Measurements from ENCODE around the gene NR2F1. TPM values are rescaled to one million over a fixed set of nuclear protein-coding genes. Genes with fewer than 3 reads are reported as not detected.

NR2F1 gene
- total RNA-seq, 8 experiments from 2014 or later, result 1.0 to 182 (median 108) TPM

- peak in 5 of 8 experiments; percentile 10 to 48 (median 37) for ATAC-seq (replicated peaks in 6 of 8)
- peak overlapping the region; percentile 80 to 94 (median 88) for H3K4me3 ChIP-seq
Observed at GRCh38 chr5:93588352-93589151, 5.5 kb downstream of the NR2F1 start.

GRCh38 chr5:93589152-93589828 lies 6.3 kb downstream of the NR2F1 start:
- H3K4me3 ChIP-seq, result peak overlapping the region; percentile 80 to 94 (median 88)
- WGBS, 10 experiments, result 2 to 86% (median 20%) methylated on average over 3 to 6 of the region's 6 CpGs; no CpG with 5 or more reads in 2 of the 10 experiments
- in situ Hi-C loops (cut with MboI; ENCODE audit: low pct_unique_long_range_greater_than_20kb in 2 of 9, low sequenced_read_pairs in 9 of 9, unreplicated experiment in 9 of 9), result loop anchor here in 8 of 9 experiments (25.0 kb wide), 7 partner anchors 298 to 1298 kb away; no protein-coding TSS in a partner anchor
- H3K4me1 ChIP-seq (replicated peaks in 1 of 2), result peaks cover 37 to 40% of the 10 kb centered on the region in 2 donors
- H3K27ac ChIP-seq, result peak overlapping the region; percentile 95 to 96
- no peak for ATAC-seq (replicated peaks in 6 of 8)

More at GRCh38 chr5:93588352-93589151, 5.5 kb downstream of the NR2F1 start:
- peak overlapping the region; percentile 95 to 96 for H3K27ac ChIP-seq
- peaks cover 32% of the 10 kb centered on the region in 2 donors for H3K4me1 ChIP-seq (replicated peaks in 1 of 2)
- 0 to 96% (median 13%) methylated on average over 4 to 17 of the region's 78 CpGs for WGBS, 10 experiments
- in situ Hi-C loops (cut with MboI; ENCODE audit: low pct_unique_long_range_greater_than_20kb in 2 of 9, low sequenced_read_pairs in 9 of 9, unreplicated experiment in 9 of 9), result loop anchor here in 8 of 9 experiments (25.0 kb wide), 7 partner anchors 299 to 1299 kb away; no protein-coding TSS in a partner anchor

- ATAC-seq (replicated peaks in 6 of 8), result peak in 5 of 8 experiments; percentile 19 to 56 (median 34)
- in situ Hi-C loops (cut with MboI; ENCODE audit: low pct_unique_long_range_greater_than_20kb in 2 of 9, low sequenced_read_pairs in 9 of 9, unreplicated experiment in 9 of 9), result loop anchor here in 8 of 9 experiments (25.0 kb wide), 7 partner anchors 297 to 1297 kb away; no protein-coding TSS in a partner anchor
- H3K4me3 ChIP-seq, result peak overlapping the region; percentile 80 to 94 (median 88)
- H3K27ac ChIP-seq, result peak overlapping the region; percentile 58 to 68
- peaks cover 41 to 45% of the 10 kb centered on the region in 2 donors for H3K4me1 ChIP-seq (replicated peaks in 1 of 2)
- 0 to 86% (median 0%) methylated on average over 1 to 2 of the region's 2 CpGs; no CpG with 5 or more reads in 2 of the 10 experiments for WGBS, 10 experiments
Observed at GRCh38 chr5:93589829-93590215, 6.8 kb downstream of the NR2F1 start.

- H3K4me1 ChIP-seq (replicated peaks in 1 of 2), result peaks cover 45 to 46% of the 10 kb centered on the region in 2 donors
- WGBS, 10 experiments, result 0 to 80% (median 40%) methylated on average over 1 to 3 of the region's 3 CpGs; no CpG with 5 or more reads in 3 of the 10 experiments
- H3K4me3 ChIP-seq, result peak overlapping the region; percentile 80 to 94 (median 88)
- in situ Hi-C loops (cut with MboI; ENCODE audit: low pct_unique_long_range_greater_than_20kb in 2 of 9, low sequenced_read_pairs in 9 of 9, unreplicated experiment in 9 of 9), result loop anchor here in 8 of 9 experiments (25.0 kb wide), 7 partner anchors 297 to 1297 kb away; no protein-coding TSS in a partner anchor
- H3K27ac ChIP-seq, result peak overlapping the region in 1 of 2 donors; percentile 58
- ATAC-seq (replicated peaks in 6 of 8), result peak in 1 of 8 experiments; percentile 17
Observed at GRCh38 chr5:93590493-93590892, 7.5 kb downstream of the NR2F1 start.

- 0 to 60% (median 39%) methylated on average over 1 to 3 of the region's 4 CpGs; no CpG with 5 or more reads in 3 of the 10 experiments for WGBS, 10 experiments
- in situ Hi-C loops (cut with MboI; ENCODE audit: low pct_unique_long_range_greater_than_20kb in 2 of 9, low sequenced_read_pairs in 9 of 9, unreplicated experiment in 9 of 9), result loop anchor here in 8 of 9 experiments (25.0 kb wide), 7 partner anchors 296 to 1296 kb away; no protein-coding TSS in a partner anchor
- Histone ChIP-seq H3K4me1 (replicated peaks in 1 of 2) (peaks cover 45 to 46% of the 10 kb centered on the region in 2 donors), H3K4me3 (peak overlapping the region; percentile 80 to 94 (median 88)), H3K27ac (peak overlapping the region; percentile 58 to 62)
- peak in 1 of 8 experiments; percentile 31 for ATAC-seq (replicated peaks in 6 of 8)
Observed at GRCh38 chr5:93591323-93591945, 8.4 kb downstream of the NR2F1 start.

- WGBS, 10 experiments, result 20 to 96% (median 78%) methylated on average over 1 to 4 of the region's 5 CpGs; no CpG with 5 or more reads in 5 of the 10 experiments
- H3K4me1 ChIP-seq (replicated peaks in 1 of 2), result peaks cover 52% of the 10 kb centered on the region in 2 donors
- H3K4me3 ChIP-seq, result peak overlapping the region in 3 of 5 donors; percentile 7 to 14 (median 11)
- H3K27ac ChIP-seq, result peak overlapping the region; percentile 33 to 52
- in situ Hi-C loops (cut with MboI; ENCODE audit: low pct_unique_long_range_greater_than_20kb in 2 of 9, low sequenced_read_pairs in 9 of 9, unreplicated experiment in 9 of 9), result loop anchor here in 8 of 9 experiments (25.0 kb wide), 7 partner anchors 294 to 1294 kb away; no protein-coding TSS in a partner anchor
- no peak for ATAC-seq (replicated peaks in 6 of 8)
Observed at GRCh38 chr5:93592883-93593282, 9.9 kb downstream of the NR2F1 start.

- no peak for ATAC-seq (replicated peaks in 6 of 8)
- in situ Hi-C loops (cut with MboI; ENCODE audit: low pct_unique_long_range_greater_than_20kb in 2 of 9, low sequenced_read_pairs in 9 of 9, unreplicated experiment in 9 of 9), result loop anchor here in 8 of 9 experiments (25.0 kb wide), 7 partner anchors 294 to 1294 kb away; no protein-coding TSS in a partner anchor
- 67 to 96% (median 80%) methylated on average over 2 to 17 of the region's 30 CpGs; no CpG with 5 or more reads in 1 of the 10 experiments for WGBS, 10 experiments
- Histone ChIP-seq H3K27ac (peak overlapping the region in 1 of 2 donors; percentile 13), H3K4me1 (replicated peaks in 1 of 2) (peaks cover 59% of the 10 kb centered on the region in 2 donors), H3K4me3 (peak overlapping the region in 2 of 5 donors; percentile 11 to 14)
Observed at GRCh38 chr5:93593476-93594131, 10.6 kb downstream of the NR2F1 start.

GRCh38 chr5:93594591-93595419 lies 11.8 kb downstream of the NR2F1 start:
- in situ Hi-C loops (cut with MboI; ENCODE audit: low pct_unique_long_range_greater_than_20kb in 2 of 9, low sequenced_read_pairs in 9 of 9, unreplicated experiment in 9 of 9), result loop anchor here in 8 of 9 experiments (25.0 kb wide), 7 partner anchors 292 to 1292 kb away; no protein-coding TSS in a partner anchor
- WGBS, 10 experiments, result 44 to 100% (median 81%) methylated on average over 1 to 12 of the region's 37 CpGs
- Histone ChIP-seq H3K4me1 (replicated peaks in 1 of 2) (peaks cover 65 to 70% of the 10 kb centered on the region in 2 donors), H3K4me3 (no peak overlapping the region), H3K27ac (no peak overlapping the region)
- ATAC-seq (replicated peaks in 6 of 8), result no peak

GRCh38 chr5:93595420-93596147 lies 12.6 kb downstream of the NR2F1 start:
- WGBS, 10 experiments, result 40 to 94% (median 80%) methylated on average over 1 to 9 of the region's 29 CpGs; no CpG with 5 or more reads in 5 of the 10 experiments
- H3K4me3 ChIP-seq, result no peak overlapping the region
- H3K4me1 ChIP-seq (replicated peaks in 1 of 2), result peaks cover 61 to 72% of the 10 kb centered on the region in 2 donors
- ATAC-seq (replicated peaks in 6 of 8), result no peak
- in situ Hi-C loops (cut with MboI; ENCODE audit: low pct_unique_long_range_greater_than_20kb in 2 of 9, low sequenced_read_pairs in 9 of 9, unreplicated experiment in 9 of 9), result loop anchor here in 8 of 9 experiments (25.0 kb wide), 7 partner anchors 292 to 1292 kb away; no protein-coding TSS in a partner anchor
- no peak overlapping the region for H3K27ac ChIP-seq

GRCh38 chr5:93596310-93596675 lies 13.3 kb downstream of the NR2F1 start:
- ATAC-seq (replicated peaks in 6 of 8), result no peak
- in situ Hi-C loops (cut with MboI; ENCODE audit: low pct_unique_long_range_greater_than_20kb in 2 of 9, low sequenced_read_pairs in 9 of 9, unreplicated experiment in 9 of 9), result loop anchor here in 8 of 9 experiments (25.0 kb wide), 7 partner anchors 291 to 1291 kb away; no protein-coding TSS in a partner anchor
- Histone ChIP-seq H3K27ac (no peak overlapping the region), H3K4me3 (no peak overlapping the region), H3K4me1 (replicated peaks in 1 of 2) (peaks cover 63 to 73% of the 10 kb centered on the region in 2 donors)
- WGBS, 10 experiments, result 62 to 88% (median 67%) methylated on average over 2 to 5 of the region's 14 CpGs; no CpG with 5 or more reads in 7 of the 10 experiments
